ENCODE measurements around the gene CHN2. TPM values are rescaled to one million over a fixed set of nuclear protein-coding genes. Genes with fewer than 3 reads are reported as not detected.

CHN2 gene
- total RNA-seq, 1 donor from 2014 or later, result 8.0 TPM

- TF ChIP-seq CTCF (IDR thresholded peaks at IDR 0.05; ENCODE audit: unreplicated experiment), result no peak
- no peak overlapping the region for H3K4me3 Mint-ChIP-seq
- peaks cover 52% of the 10 kb centered on the region for H3K27me3 Mint-ChIP-seq (ENCODE audit: low read depth)
- H3K36me3 Mint-ChIP-seq, result no peaks in the 10 kb centered on the region
- peaks cover 17% of the 10 kb centered on the region for H3K4me1 Mint-ChIP-seq
- no peak overlapping the region for H3K27ac Mint-ChIP-seq
- DNase-seq (ENCODE audit: low spot score in 2 of 2, unreplicated experiment in 2 of 2), result no peak
- H3K9me3 Mint-ChIP-seq, result no peaks in the 10 kb centered on the region
These were observed 80.9 kb downstream of the CHN2 start for GRCh38 chr7:29275493-29275892.

GRCh38 chr7:29276199-29276598, 81.6 kb downstream of the CHN2 start:
- H3K4me1 Mint-ChIP-seq, result peaks cover 10% of the 10 kb centered on the region
- no peak overlapping the region for H3K4me3 Mint-ChIP-seq
- H3K9me3 Mint-ChIP-seq, result no peaks in the 10 kb centered on the region
- no peak for TF ChIP-seq CTCF (IDR thresholded peaks at IDR 0.05; ENCODE audit: unreplicated experiment)
- H3K36me3 Mint-ChIP-seq, result no peaks in the 10 kb centered on the region
- no peak for DNase-seq (ENCODE audit: low spot score in 2 of 2, unreplicated experiment in 2 of 2)
- H3K27me3 Mint-ChIP-seq (ENCODE audit: low read depth), result peaks cover 56% of the 10 kb centered on the region
- H3K27ac Mint-ChIP-seq, result no peak overlapping the region

- Mint-ChIP-seq H3K27me3 (ENCODE audit: low read depth) (peaks cover 54% of the 10 kb centered on the region), H3K4me1 (peaks cover 7% of the 10 kb centered on the region), H3K4me3 (no peak overlapping the region), H3K9me3 (no peaks in the 10 kb centered on the region), H3K27ac (no peak overlapping the region), H3K36me3 (no peaks in the 10 kb centered on the region)
- no peak for TF ChIP-seq CTCF (IDR thresholded peaks at IDR 0.05; ENCODE audit: unreplicated experiment)
- no peak for DNase-seq (ENCODE audit: low spot score in 2 of 2, unreplicated experiment in 2 of 2)
These were observed 82.2 kb downstream of the CHN2 start for GRCh38 chr7:29276806-29277205.

- H3K27ac Mint-ChIP-seq, result no peak overlapping the region
- no peak overlapping the region for H3K4me3 Mint-ChIP-seq
- no peak for TF ChIP-seq CTCF (IDR thresholded peaks at IDR 0.05; ENCODE audit: unreplicated experiment)
- no peaks in the 10 kb centered on the region for H3K36me3 Mint-ChIP-seq
- no peaks in the 10 kb centered on the region for H3K9me3 Mint-ChIP-seq
- peaks cover 49% of the 10 kb centered on the region for H3K27me3 Mint-ChIP-seq (ENCODE audit: low read depth)
- no peak for DNase-seq (ENCODE audit: low spot score in 2 of 2, unreplicated experiment in 2 of 2)
- peaks cover 9% of the 10 kb centered on the region for H3K4me1 Mint-ChIP-seq
These were observed 83.1 kb downstream of the CHN2 start for GRCh38 chr7:29277436-29278215.

GRCh38 chr7:29278337-29279069, 83.9 kb downstream of the CHN2 start:
- no peak for TF ChIP-seq CTCF (IDR thresholded peaks at IDR 0.05; ENCODE audit: unreplicated experiment)
- Mint-ChIP-seq H3K4me1 (peaks cover 9% of the 10 kb centered on the region), H3K9me3 (no peaks in the 10 kb centered on the region)

More at GRCh38 chr7:29278337-29279069, 83.9 kb downstream of the CHN2 start:
- Mint-ChIP-seq H3K4me3 (no peak overlapping the region), H3K27ac (no peak overlapping the region), H3K36me3 (no peaks in the 10 kb centered on the region), H3K27me3 (ENCODE audit: low read depth) (peaks cover 55% of the 10 kb centered on the region)
- no peak for DNase-seq (ENCODE audit: low spot score in 2 of 2, unreplicated experiment in 2 of 2)
